ENCODE results near the gene TXNDC16.
A peak's percentile ranks its signal among the peaks of the same experiment; 100 is the strongest.

Gene TXNDC16

DNA sequence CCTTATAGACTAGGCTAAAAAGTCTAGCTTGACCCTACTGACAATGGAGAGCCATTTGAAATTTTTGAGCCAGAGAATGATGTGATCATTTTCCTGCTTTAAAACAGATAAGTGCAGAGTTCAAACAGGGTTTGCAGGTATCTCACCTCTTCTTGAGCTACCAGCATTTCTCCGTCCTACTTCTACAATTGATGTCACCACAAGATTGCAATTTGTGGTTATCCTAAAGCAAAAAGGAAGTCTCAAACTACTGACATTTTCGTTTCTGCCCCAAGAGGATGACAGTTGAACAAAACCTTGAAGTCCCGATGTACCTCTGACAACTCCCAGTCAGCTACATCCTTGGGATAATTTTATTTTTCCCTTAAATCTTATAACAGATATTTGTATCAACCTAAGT is 151.5 kb downstream of the TXNDC16 start:
- no peaks in the 10 kb centered on the region for H3K27me3 ChIP-seq
- TF ChIP-seq CTCF (IDR thresholded peaks at IDR 0.05) = no peak
- no peak overlapping the region for H3K4me3 ChIP-seq (ENCODE audit: low read depth in 1 of 2, low read length in 1 of 2)

DNA sequence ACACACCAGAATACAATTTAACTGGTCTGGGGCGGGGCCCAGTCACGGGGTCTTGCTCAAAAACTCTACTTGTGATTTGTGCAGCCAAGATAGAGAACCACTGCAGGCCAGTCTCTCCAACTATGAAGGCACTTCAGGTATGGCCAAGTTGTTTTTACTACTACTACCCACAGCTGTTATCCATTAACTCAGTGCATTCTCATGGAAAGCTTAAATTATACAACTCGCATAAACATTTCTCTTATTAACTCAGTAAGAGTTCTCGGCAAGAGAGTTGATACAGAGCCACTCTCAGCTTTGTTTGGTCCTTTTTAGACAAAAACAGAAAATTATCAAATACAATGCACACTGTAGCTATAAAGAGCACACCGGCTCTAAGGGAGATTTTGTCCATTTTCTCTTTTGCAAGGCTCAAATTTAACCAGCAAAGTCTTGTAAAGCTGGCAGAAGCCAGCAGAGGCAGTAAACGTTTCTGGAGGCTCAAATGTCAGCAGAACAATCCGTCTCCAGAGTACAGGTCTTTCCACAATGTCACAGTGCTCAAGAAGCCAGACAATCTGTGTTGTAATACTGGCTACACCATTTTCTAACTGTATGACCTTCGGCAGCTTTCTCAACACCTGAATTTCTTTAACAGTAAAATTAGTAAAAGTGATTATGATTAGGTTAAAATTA is 152.2 kb downstream of the TXNDC16 start:
- no peaks in the 10 kb centered on the region for H3K27me3 ChIP-seq
- peaks cover 35 to 44% of the 10 kb centered on the region in 2 experiments for H3K4me1 ChIP-seq (ENCODE audit: control insufficient read depth in 1 of 2, insufficient read depth in 1 of 2, low read depth in 1 of 2, low read length in 1 of 2)

More for the DNA sequence above, 151.5 kb downstream of the TXNDC16 start:
- H3K27ac ChIP-seq = peak overlapping the region; percentile 52
- no peaks in the 10 kb centered on the region for H3K9me3 ChIP-seq
- H3K4me1 ChIP-seq (ENCODE audit: control insufficient read depth in 1 of 2, insufficient read depth in 1 of 2, low read depth in 1 of 2, low read length in 1 of 2) = peaks cover 29 to 36% of the 10 kb centered on the region in 2 experiments
- no peaks in the 10 kb centered on the region for H3K36me3 ChIP-seq

DNA sequence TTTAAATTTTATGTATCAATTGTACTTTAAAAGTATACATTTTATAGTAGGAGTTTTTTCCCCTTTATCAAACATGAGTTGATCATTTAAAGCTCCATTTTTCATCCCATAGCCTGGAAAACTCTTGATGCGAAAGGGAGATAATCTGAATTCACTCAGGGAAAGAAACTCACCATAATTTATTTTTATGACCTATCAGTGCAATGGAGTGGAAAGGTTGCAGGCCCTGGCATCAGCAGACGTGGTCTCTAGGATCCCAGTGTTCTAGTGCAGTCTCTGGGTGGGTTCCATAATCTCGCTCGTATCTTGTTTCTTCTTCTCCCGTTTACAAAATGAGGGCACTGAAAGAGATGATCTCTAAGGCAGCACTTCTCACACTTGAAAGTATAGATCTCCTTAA is 153.2 kb downstream of the TXNDC16 start:
- Histone ChIP-seq H3K27me3 (no peaks in the 10 kb centered on the region), H3K4me1 (ENCODE audit: control insufficient read depth in 1 of 2, insufficient read depth in 1 of 2, low read depth in 1 of 2, low read length in 1 of 2) (peaks cover 35 to 46% of the 10 kb centered on the region in 2 experiments), H3K9me3 (no peaks in the 10 kb centered on the region), H3K36me3 (no peaks in the 10 kb centered on the region), H3K27ac (no peak overlapping the region), H3K4me3 (ENCODE audit: low read depth in 1 of 2, low read length in 1 of 2) (no peak overlapping the region)
- TF ChIP-seq CTCF (IDR thresholded peaks at IDR 0.05) = no peak

More for the DNA sequence above, 152.2 kb downstream of the TXNDC16 start:
- no peak for TF ChIP-seq CTCF (IDR thresholded peaks at IDR 0.05)
- Histone ChIP-seq H3K4me3 (ENCODE audit: low read depth in 1 of 2, low read length in 1 of 2) (no peak overlapping the region), H3K9me3 (no peaks in the 10 kb centered on the region), H3K27ac (peak overlapping the region; percentile 52), H3K36me3 (no peaks in the 10 kb centered on the region)

DNA sequence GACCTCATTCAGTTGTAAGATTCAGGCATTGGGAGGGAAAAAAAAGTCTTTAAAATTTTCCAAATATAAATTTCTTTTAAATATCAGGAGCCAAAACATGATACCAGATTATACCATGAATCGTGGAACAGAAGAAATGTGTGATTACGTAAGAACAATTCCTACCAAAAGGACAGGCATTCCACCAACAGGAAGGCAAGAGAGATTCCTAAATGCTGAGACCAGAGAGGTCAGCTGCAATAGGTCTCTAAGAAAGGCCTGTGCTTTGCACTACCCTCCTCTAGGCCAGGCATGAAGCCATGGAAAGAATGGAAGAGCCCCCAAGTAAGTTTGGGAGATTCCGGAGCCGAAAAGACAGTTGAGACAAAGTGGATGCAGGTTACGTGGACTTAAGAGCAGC is 154.5 kb downstream of the TXNDC16 start:
- Histone ChIP-seq H3K9me3 (no peaks in the 10 kb centered on the region), H3K27ac (no peak overlapping the region), H3K36me3 (no peaks in the 10 kb centered on the region), H3K27me3 (no peaks in the 10 kb centered on the region), H3K4me1 (ENCODE audit: control insufficient read depth in 1 of 2, insufficient read depth in 1 of 2, low read depth in 1 of 2, low read length in 1 of 2) (peaks cover 35 to 46% of the 10 kb centered on the region in 2 experiments), H3K4me3 (ENCODE audit: low read depth in 1 of 2, low read length in 1 of 2) (no peak overlapping the region)
- TF ChIP-seq CTCF (IDR thresholded peaks at IDR 0.05) = no peak

GRCh38 chr14:52395728-52396127 is 156.6 kb downstream of the TXNDC16 start:
- no peaks in the 10 kb centered on the region for H3K36me3 ChIP-seq
- peak overlapping the region; percentile 73 for H3K27ac ChIP-seq
- H3K4me1 ChIP-seq (ENCODE audit: control insufficient read depth in 1 of 2, insufficient read depth in 1 of 2, low read depth in 1 of 2, low read length in 1 of 2) = peaks cover 22 to 27% of the 10 kb centered on the region in 2 experiments
- no peak overlapping the region for H3K4me3 ChIP-seq (ENCODE audit: low read depth in 1 of 2, low read length in 1 of 2)
- H3K9me3 ChIP-seq = no peaks in the 10 kb centered on the region
- TF ChIP-seq CTCF (IDR thresholded peaks at IDR 0.05) = no peak
- H3K27me3 ChIP-seq = no peaks in the 10 kb centered on the region
